WTC11 (cell line): Measurements from ENCODE around the gene ZNF567. TPM values are rescaled to one million over a fixed set of nuclear protein-coding genes. Genes with fewer than 3 reads are reported as not detected.

Experiments used
- ATAC-seq: fragments of 200-7000 bp; cut with Tn5 transposase; 2 replicates; pipeline ENCODE4 v1.10.0; 2021; ENCODE audit warnings: mild to moderate bottlenecking, moderate library complexity
- CTCF ChIA-PET: fragments of 300-600 bp; sonication (Branson Sonifier 250); formaldehyde crosslinking; loops from one replicate; lab custom pipeline; 2021; ENCODE audit warnings: antibody characterized with exemption; lab: Charles Lee
- POLR2A ChIA-PET: fragments of 350-600 bp; sonication (Branson Sonifier 250); formaldehyde crosslinking; loops from one replicate; lab custom pipeline; 2021; ENCODE audit warnings: antibody characterized with exemption; lab: Charles Lee
- DNase-seq: peaks from one replicate; pipeline ENCODE4 v3.0.0; 2021; ENCODE audit warnings: low spot score
- H3K27ac Mint-ChIP-seq: 2 replicates; pipeline ENCODE4 v1.8.0; 2021; ENCODE audit warnings: mixed read lengths
- H3K27me3 Mint-ChIP-seq: 2 replicates; pipeline ENCODE4 v1.8.0; 2021; ENCODE audit warnings: low read depth, mild to moderate bottlenecking, moderate library complexity, mixed read lengths
- H3K36me3 Mint-ChIP-seq: 2 replicates; pipeline ENCODE4 v1.8.0; 2021; ENCODE audit warnings: mixed read lengths
- H3K4me1 Mint-ChIP-seq: 2 replicates; pipeline ENCODE4 v1.8.0; 2022; ENCODE audit warnings: mixed read lengths
- H3K4me3 Mint-ChIP-seq: 2 replicates; pipeline ENCODE4 v1.8.0; 2021; ENCODE audit warnings: mild to moderate bottlenecking, moderate library complexity, mixed read lengths
- H3K9me3 Mint-ChIP-seq: 2 replicates; pipeline ENCODE4 v1.8.0; 2021; ENCODE audit warnings: mixed read lengths
- ATF1 ChIP-seq: sonication (generic); formaldehyde crosslinking; IDR thresholded peaks from 2 replicates; pipeline ENCODE4 v1.8.1; 2023; ENCODE audit warnings: mild to moderate bottlenecking, moderate library complexity, missing genetic modification reagents
- CREB1 ChIP-seq: sonication (generic); formaldehyde crosslinking; IDR thresholded peaks from 2 replicates; pipeline ENCODE4 v1.8.0; 2023; ENCODE audit warnings: mild to moderate bottlenecking, missing genetic modification reagents
- CREM ChIP-seq: sonication (generic); formaldehyde crosslinking; IDR thresholded peaks from 2 replicates; pipeline ENCODE4 v1.8.1; 2022; ENCODE audit warnings: mild to moderate bottlenecking, missing genetic modification reagents, moderate library complexity
- E2F1 ChIP-seq: sonication (generic); formaldehyde crosslinking; IDR thresholded peaks from 2 replicates; pipeline ENCODE4 v1.8.0; 2022; ENCODE audit warnings: mild to moderate bottlenecking, missing genetic modification reagents
- FOXK1 ChIP-seq: sonication (generic); formaldehyde crosslinking; IDR thresholded peaks from 2 replicates; pipeline ENCODE4 v1.8.0; 2022; ENCODE audit warnings: mild to moderate bottlenecking, moderate library complexity, missing genetic modification reagents
- GRHL2 ChIP-seq: fragments of 250-450 bp; sonication (Bioruptor Pico); IDR thresholded peaks from 2 replicates; pipeline ENCODE4 v1.8.0; 2022; ENCODE audit warnings: mild to moderate bottlenecking, moderate library complexity; ENCODE audit not compliant: insufficient replicate concordance, severe bottlenecking
- JUN ChIP-seq: sonication (generic); formaldehyde crosslinking; IDR thresholded peaks from 2 replicates; pipeline ENCODE4 v1.8.0; 2023; ENCODE audit warnings: mild to moderate bottlenecking, missing genetic modification reagents
- MLX ChIP-seq: sonication (generic); formaldehyde crosslinking; IDR thresholded peaks from 2 replicates; pipeline ENCODE4 v1.8.1; 2023; ENCODE audit warnings: mild to moderate bottlenecking, missing genetic modification reagents, moderate library complexity
- MYBL2 ChIP-seq: sonication (generic); formaldehyde crosslinking; IDR thresholded peaks from 2 replicates; pipeline ENCODE4 v1.8.1; 2023; ENCODE audit warnings: mild to moderate bottlenecking, moderate library complexity, missing genetic modification reagents
- NFATC4 ChIP-seq: fragments of 250-450 bp; sonication (Bioruptor Pico); IDR thresholded peaks from 2 replicates; pipeline ENCODE4 v1.9.0; 2021; ENCODE audit warnings: mild to moderate bottlenecking
- NFE2L1 ChIP-seq: sonication (generic); formaldehyde crosslinking; IDR thresholded peaks from 2 replicates; pipeline ENCODE4 v1.8.1; 2023; ENCODE audit warnings: missing genetic modification reagents
- NFYB ChIP-seq: sonication (generic); formaldehyde crosslinking; conservative IDR thresholded peaks from 2 replicates; pipeline ENCODE4 v1.8.0; 2022; ENCODE audit warnings: low read depth, missing genetic modification reagents
- OVOL2 ChIP-seq: fragments of 250-450 bp; sonication (Bioruptor Pico); IDR thresholded peaks from 2 replicates; pipeline ENCODE4 v1.9.0; 2021; ENCODE audit warnings: mild to moderate bottlenecking, borderline replicate concordance
- PRRX2 ChIP-seq: fragments of 250-450 bp; sonication (Bioruptor Pico); IDR thresholded peaks from 2 replicates; pipeline ENCODE4 v1.8.0; 2021; ENCODE audit warnings: mild to moderate bottlenecking
- SP1 ChIP-seq: sonication (generic); formaldehyde crosslinking; conservative IDR thresholded peaks from 2 replicates; pipeline ENCODE4 v1.8.1; 2022; ENCODE audit warnings: missing genetic modification reagents
- TCF7 ChIP-seq: sonication (generic); formaldehyde crosslinking; IDR thresholded peaks from 2 replicates; pipeline ENCODE4 v1.8.0; 2022; ENCODE audit warnings: mild to moderate bottlenecking, low read depth, missing genetic modification reagents, moderate library complexity
- TEAD4 ChIP-seq: sonication (generic); formaldehyde crosslinking; IDR thresholded peaks from 2 replicates; pipeline ENCODE4 v1.8.0; 2022; ENCODE audit warnings: mild to moderate bottlenecking, missing genetic modification reagents
- ZBTB21 ChIP-seq: sonication (generic); formaldehyde crosslinking; IDR thresholded peaks from 2 replicates; pipeline ENCODE4 v1.8.1; 2023; ENCODE audit warnings: mild to moderate bottlenecking, missing genetic modification reagents, borderline replicate concordance
- ZNF232 ChIP-seq: sonication (generic); formaldehyde crosslinking; IDR thresholded peaks from 2 replicates; pipeline ENCODE4 v1.8.0; 2022; ENCODE audit warnings: mild to moderate bottlenecking, missing genetic modification reagents
- ZNF281 ChIP-seq: sonication (generic); formaldehyde crosslinking; IDR thresholded peaks from 2 replicates; pipeline ENCODE4 v1.8.0; 2023; ENCODE audit warnings: mild to moderate bottlenecking, missing genetic modification reagents
- ZNF671 ChIP-seq: fragments of 250-450 bp; sonication (Bioruptor Pico); IDR thresholded peaks from 2 replicates; pipeline ENCODE4 v1.8.0; 2021; ENCODE audit warnings: mild to moderate bottlenecking
- total RNA-seq: library from RNA; stranded (reverse); gene quantifications from 3 replicates; pipeline ENCODE4 v1.2.3, GENCODE V29; 2021
- TF ChIP-seq, protein P1 (sequence below): sonication (generic); formaldehyde crosslinking; IDR thresholded peaks from 2 replicates; pipeline ENCODE4 v1.8.1; 2022; ENCODE audit warnings: mild to moderate bottlenecking, moderate library complexity, missing genetic modification reagents
- TF ChIP-seq, protein P2 (sequence below): sonication (generic); formaldehyde crosslinking; IDR thresholded peaks from 2 replicates; pipeline ENCODE4 v1.8.1; 2023; ENCODE audit warnings: mild to moderate bottlenecking, missing genetic modification reagents, moderate library complexity

The ZNF567 gene
- total RNA-seq, 1 experiment from 2014 or later, result 10.2 TPM

GRCh38 chr19:36665832-36666231 is 21.6 kb upstream of the ZNF567 start (continued):
- TF ChIP-seq ZNF281 (no peak), JUN (CRISPR knock-in tag) (no peak), ZNF232 (CRISPR knock-in tag) (no peak), CREM (CRISPR knock-in tag) (no peak), NFYB (CRISPR knock-in tag) (no peak), E2F1 (no peak), MYBL2 (CRISPR knock-in tag) (no peak), ZBTB21 (CRISPR knock-in tag) (no peak), FOXK1 (no peak), NFE2L1 (CRISPR knock-in tag) (no peak)
- TF ChIP-seq, protein P1, sequence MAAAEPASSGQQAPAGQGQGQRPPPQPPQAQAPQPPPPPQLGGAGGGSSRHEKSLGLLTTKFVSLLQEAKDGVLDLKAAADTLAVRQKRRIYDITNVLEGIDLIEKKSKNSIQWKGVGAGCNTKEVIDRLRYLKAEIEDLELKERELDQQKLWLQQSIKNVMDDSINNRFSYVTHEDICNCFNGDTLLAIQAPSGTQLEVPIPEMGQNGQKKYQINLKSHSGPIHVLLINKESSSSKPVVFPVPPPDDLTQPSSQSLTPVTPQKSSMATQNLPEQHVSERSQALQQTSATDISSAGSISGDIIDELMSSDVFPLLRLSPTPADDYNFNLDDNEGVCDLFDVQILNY (CRISPR knock-in tag), result no peak

- TF ChIP-seq OVOL2 (CRISPR knock-in tag), result no peak
- no peak for TF ChIP-seq PRRX2 (CRISPR knock-in tag)
- peak overlapping the region; percentile 35 for H3K27ac Mint-ChIP-seq
- POLR2A ChIA-PET, result interaction anchor here (0.6 kb wide), 1 partner anchor 466 kb away, joined by 3 read pairs; no protein-coding TSS in a partner anchor
- H3K36me3 Mint-ChIP-seq, result peaks cover 8% of the 10 kb centered on the region
- DNase-seq (no peak), ATAC-seq (no peak)
- peaks cover 15% of the 10 kb centered on the region for H3K4me1 Mint-ChIP-seq
- peak overlapping the region; percentile 100 for H3K4me3 Mint-ChIP-seq
- CTCF ChIA-PET, result no interaction called here
- 0 out of 2 replicates have a peak, but pooled peaks cover 3% of the 10 kb centered on the region for H3K9me3 Mint-ChIP-seq
- no peaks in the 10 kb centered on the region for H3K27me3 Mint-ChIP-seq
These were observed 18.8 kb upstream of the ZNF567 start for GRCh38 chr19:36668646-36669045.

DNA sequence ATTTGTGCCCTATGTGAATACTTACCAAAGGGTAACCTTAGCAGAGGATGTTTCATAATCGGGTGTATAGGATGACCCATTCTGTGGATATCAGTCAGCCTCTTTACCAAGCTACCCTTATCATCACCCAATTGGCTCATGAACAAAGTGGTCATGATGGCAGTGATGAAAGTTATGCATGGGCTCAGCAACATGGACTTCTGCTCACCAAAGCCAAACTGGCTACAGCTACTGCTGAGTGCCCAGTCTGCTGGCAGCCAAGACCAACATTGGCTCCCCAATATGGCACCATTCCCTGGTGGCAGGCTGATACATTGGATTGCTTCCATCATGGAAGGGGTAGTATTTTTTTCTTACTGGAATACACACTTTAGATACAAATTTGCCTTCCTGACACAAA is 15.0 kb upstream of the ZNF567 start:
- Mint-ChIP-seq H3K4me1 (peaks cover 7% of the 10 kb centered on the region), H3K36me3 (no peaks in the 10 kb centered on the region)
- CTCF ChIA-PET, result no interaction called here
- TF ChIP-seq PRRX2 (CRISPR knock-in tag), result no peak
- TF ChIP-seq, protein P2, sequence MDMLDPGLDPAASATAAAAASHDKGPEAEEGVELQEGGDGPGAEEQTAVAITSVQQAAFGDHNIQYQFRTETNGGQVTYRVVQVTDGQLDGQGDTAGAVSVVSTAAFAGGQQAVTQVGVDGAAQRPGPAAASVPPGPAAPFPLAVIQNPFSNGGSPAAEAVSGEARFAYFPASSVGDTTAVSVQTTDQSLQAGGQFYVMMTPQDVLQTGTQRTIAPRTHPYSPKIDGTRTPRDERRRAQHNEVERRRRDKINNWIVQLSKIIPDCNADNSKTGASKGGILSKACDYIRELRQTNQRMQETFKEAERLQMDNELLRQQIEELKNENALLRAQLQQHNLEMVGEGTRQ (CRISPR knock-in tag), result no peak
- TF ChIP-seq TCF7 (CRISPR knock-in tag), result no peak
- TF ChIP-seq MLX (CRISPR knock-in tag), result no peak
- no peak for TF ChIP-seq ATF1 (CRISPR knock-in tag)
- no peak for TF ChIP-seq NFATC4 (CRISPR knock-in tag)
- no peak for TF ChIP-seq FOXK1
- no peak for TF ChIP-seq NFE2L1 (CRISPR knock-in tag)
- TF ChIP-seq CREB1, result no peak
- TF ChIP-seq ZNF671 (CRISPR knock-in tag), result no peak
- TF ChIP-seq JUN (CRISPR knock-in tag), result no peak
- TF ChIP-seq GRHL2 (CRISPR knock-in tag), result no peak
- TF ChIP-seq SP1 (CRISPR knock-in tag), result no peak
- no peak for TF ChIP-seq ZNF281
- no peak for TF ChIP-seq TEAD4 (CRISPR knock-in tag)
- TF ChIP-seq, all 79 proteins: peak for 0
- DNase-seq (no peak), ATAC-seq (no peak)
- H3K27ac Mint-ChIP-seq, result no peak overlapping the region
- POLR2A ChIA-PET, result no interaction called here
- no peak overlapping the region for H3K4me3 Mint-ChIP-seq
- no peaks in the 10 kb centered on the region for H3K27me3 Mint-ChIP-seq
- no peaks in the 10 kb centered on the region for H3K9me3 Mint-ChIP-seq
